Type B pancreatic cell (in vitro differentiated cells): Measurements from ENCODE around the gene MEX3D. TPM values are rescaled to one million over a fixed set of nuclear protein-coding genes. Genes with fewer than 3 reads are reported as not detected.

Experiments used
- DNase-seq: peaks from one replicate; pipeline ENCODE4 v3.0.0; 2021; ENCODE audit warnings: mixed read lengths; ENCODE audit not compliant: unreplicated experiment; ENCODE audit errors: extremely low spot score
- H3K27ac Mint-ChIP-seq: 2 replicates; pipeline ENCODE4 v1.8.0; 2021; ENCODE audit warnings: mild to moderate bottlenecking, mixed read lengths
- H3K27me3 Mint-ChIP-seq: 2 replicates; pipeline ENCODE4 v1.8.0; 2021; ENCODE audit warnings: mixed read lengths
- H3K36me3 Mint-ChIP-seq: 2 replicates; pipeline ENCODE4 v1.8.0; 2021; ENCODE audit warnings: mixed read lengths
- H3K4me1 Mint-ChIP-seq: one replicate; pipeline ENCODE4 v1.8.0; 2021; ENCODE audit warnings: mixed read lengths; ENCODE audit not compliant: unreplicated experiment
- H3K4me3 Mint-ChIP-seq: 2 replicates; pipeline ENCODE4 v1.8.0; 2021; ENCODE audit warnings: mild to moderate bottlenecking, mixed read lengths
- H3K9me3 Mint-ChIP-seq: 2 replicates; pipeline ENCODE4 v1.8.0; 2021; ENCODE audit warnings: mixed read lengths
- CTCF ChIP-seq: fragments of 200-600 bp; sonication (generic); conservative IDR thresholded peaks from 2 replicates; pipeline ENCODE4 v1.5.0; 2021; ENCODE audit warnings: antibody characterized with exemption, mild to moderate bottlenecking
- total RNA-seq: library from RNA; stranded (reverse); gene quantifications from 2 replicates; pipeline ENCODE4 v1.2.1, GENCODE V29; 2021; ENCODE audit warnings: low replicate concordance

MEX3D gene
- total RNA-seq, 1 donor from 2014 or later = 82.0 TPM

GRCh38 chr19:1613146-1613545, 45.0 kb upstream of the MEX3D start:
- H3K27me3 Mint-ChIP-seq = no peaks in the 10 kb centered on the region

DNA sequence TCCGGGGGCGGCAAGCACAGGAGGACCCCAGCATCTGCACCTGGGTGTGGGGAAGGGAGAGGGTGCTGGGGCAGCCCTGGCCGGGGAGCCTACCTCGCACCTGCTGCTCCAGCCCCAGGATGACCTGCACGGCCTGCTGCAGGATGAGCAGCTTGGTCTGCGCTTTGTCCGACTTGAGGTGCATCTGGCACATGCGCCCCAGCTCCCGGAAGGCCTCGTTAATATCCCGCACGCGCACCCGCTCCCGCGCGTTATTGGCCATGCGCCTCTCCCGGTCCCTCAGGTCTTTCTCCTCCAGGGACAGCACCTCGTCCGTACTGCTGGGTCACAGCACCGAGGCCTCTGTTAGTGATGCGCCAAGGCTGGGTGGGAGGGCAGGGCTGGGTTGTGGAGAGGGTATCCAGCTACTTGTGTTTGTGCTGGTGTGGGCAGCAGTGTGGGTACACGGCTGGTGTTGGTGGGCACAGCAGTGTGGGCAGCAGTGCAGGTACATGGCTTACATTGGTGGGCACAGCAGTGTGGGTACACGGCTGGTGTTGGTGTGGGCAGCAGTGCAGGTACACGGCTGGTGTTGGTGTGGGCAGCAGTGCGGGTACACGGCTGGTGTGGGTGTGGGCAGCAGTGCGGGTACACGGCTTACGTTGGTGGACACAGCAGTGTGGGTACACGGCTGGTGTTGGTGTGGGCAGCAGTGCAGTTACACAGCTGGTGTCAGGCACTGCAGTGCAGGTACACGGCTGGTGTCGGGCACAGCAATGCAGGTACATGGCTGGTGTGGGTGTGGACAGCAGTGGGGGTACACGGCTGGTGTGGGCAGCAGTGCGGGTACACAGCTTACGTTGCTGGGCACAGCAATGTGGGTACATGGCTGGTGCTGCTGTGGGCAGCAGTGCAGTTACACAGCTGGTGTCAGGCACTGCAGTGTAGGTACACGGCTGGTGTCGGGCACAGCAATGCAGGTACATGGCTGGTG, 44.3 kb upstream of the MEX3D start:
- Mint-ChIP-seq H3K27ac (no peak overlapping the region), H3K27me3 (no peaks in the 10 kb centered on the region), H3K4me3 (no peak overlapping the region), H3K9me3 (no peaks in the 10 kb centered on the region), H3K36me3 (peaks cover 12% of the 10 kb centered on the region), H3K4me1 (no peaks in the 10 kb centered on the region)
- DNase-seq = no peak
- TF ChIP-seq CTCF = no peak

More at GRCh38 chr19:1613146-1613545, 45.0 kb upstream of the MEX3D start:
- no peak for DNase-seq
- Mint-ChIP-seq H3K4me1 (no peaks in the 10 kb centered on the region), H3K36me3 (peaks cover 12% of the 10 kb centered on the region), H3K9me3 (no peaks in the 10 kb centered on the region), H3K4me3 (no peak overlapping the region), H3K27ac (no peak overlapping the region)
- no peak for TF ChIP-seq CTCF

DNA sequence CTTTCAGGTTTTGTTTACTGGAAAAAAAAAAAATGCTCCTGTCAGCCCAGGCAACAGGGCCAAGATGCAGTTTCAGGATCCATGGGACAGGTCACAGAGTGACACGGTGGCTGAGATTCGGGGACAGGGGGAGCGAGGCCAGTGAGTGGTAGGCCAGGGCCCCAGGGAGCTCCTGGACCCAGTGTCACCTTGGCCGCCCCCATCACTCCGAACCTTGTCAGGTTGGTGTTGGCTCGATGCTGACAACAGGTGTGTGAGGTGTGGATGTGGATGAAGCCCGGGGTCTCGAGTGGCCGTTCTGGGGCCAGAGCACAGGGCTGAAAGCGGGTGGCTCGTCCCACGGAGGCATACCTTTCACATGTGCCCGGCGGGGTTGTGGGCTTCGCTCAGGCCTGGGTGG, 43.2 kb upstream of the MEX3D start:
- Mint-ChIP-seq H3K4me1 (no peaks in the 10 kb centered on the region), H3K9me3 (no peaks in the 10 kb centered on the region), H3K27me3 (no peaks in the 10 kb centered on the region), H3K36me3 (peaks cover 4% of the 10 kb centered on the region), H3K27ac (no peak overlapping the region), H3K4me3 (no peak overlapping the region)
- no peak for DNase-seq
- no peak for TF ChIP-seq CTCF

DNA sequence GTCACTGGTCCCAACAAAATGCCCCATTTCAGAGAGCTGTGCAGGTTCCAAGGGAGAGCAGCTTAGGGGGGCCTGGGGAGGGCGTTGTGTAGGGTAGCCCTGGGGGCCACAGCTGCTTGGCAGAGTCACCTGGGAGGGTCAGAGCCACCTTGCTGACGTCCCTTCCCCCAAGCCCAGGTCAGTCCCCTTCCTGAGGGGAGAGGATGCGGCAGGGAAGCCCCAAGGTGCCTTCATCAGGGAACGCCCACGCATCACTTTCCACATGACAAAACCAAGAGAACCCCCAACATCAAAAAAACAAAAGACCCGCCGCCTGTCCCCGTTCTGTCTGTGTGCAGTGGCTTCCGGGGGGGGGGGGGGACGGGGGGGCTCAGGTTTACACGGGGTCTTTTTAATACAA, 42.5 kb upstream of the MEX3D start:
- DNase-seq = no peak
- Mint-ChIP-seq H3K4me1 (peaks cover 6% of the 10 kb centered on the region), H3K27ac (no peak overlapping the region), H3K9me3 (no peaks in the 10 kb centered on the region), H3K36me3 (peaks cover under 1% of the 10 kb centered on the region), H3K27me3 (no peaks in the 10 kb centered on the region), H3K4me3 (no peak overlapping the region)
- no peak for TF ChIP-seq CTCF

DNA sequence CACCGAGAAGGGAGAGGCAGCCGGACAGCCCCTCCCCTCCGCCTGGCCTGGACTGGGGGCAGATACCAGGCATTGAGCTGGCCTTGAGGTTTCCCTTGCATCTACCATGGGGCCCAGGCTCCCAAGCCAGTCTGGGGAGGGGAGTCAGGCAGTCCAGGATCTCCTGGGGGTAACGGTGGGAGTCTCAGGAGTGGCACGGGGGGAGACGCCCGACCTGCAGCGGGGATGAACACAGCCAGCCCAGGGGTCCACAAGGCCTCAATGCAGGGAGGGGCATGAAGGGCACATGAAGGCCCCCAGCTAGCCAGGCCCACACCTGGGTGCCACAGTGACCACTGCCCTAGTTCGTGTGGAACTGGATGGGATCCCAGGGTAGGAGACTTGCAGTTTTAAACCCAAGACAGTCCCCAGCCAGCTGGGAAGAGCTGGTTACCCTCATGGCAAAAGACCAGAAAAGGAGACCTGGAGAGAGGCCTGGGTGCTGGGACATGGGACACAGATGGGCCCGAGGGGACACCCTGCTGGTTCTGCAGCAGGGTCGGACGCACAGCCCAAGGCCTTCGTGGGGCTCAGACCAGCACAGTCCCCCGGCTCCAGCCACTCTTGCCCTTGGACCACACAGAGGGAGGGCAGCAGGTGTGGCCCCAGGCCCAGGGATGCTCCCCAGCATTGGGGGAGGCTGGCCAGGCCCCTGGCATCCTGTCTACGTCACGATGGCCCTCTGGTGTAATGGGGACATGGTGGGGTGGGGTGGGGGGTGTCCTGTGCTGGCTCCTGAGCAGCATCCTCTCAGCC, 41.8 kb upstream of the MEX3D start:
- H3K4me1 Mint-ChIP-seq = peaks cover 8% of the 10 kb centered on the region
- no peaks in the 10 kb centered on the region for H3K9me3 Mint-ChIP-seq
- H3K27me3 Mint-ChIP-seq = no peaks in the 10 kb centered on the region
- no peak for DNase-seq
- H3K27ac Mint-ChIP-seq = no peak overlapping the region
- no peak overlapping the region for H3K4me3 Mint-ChIP-seq
- no peaks in the 10 kb centered on the region for H3K36me3 Mint-ChIP-seq
- TF ChIP-seq CTCF = no peak
